ENCODE data around the gene HKDC1.

HKDC1 gene

GRCh38 chr10:69226919-69227450 is 6.9 kb downstream of the HKDC1 start:
- Histone ChIP-seq H3K27ac (ENCODE audit: low read depth, low read length) (no peak overlapping the region), H3K9me3 (ENCODE audit: control insufficient read depth in 1 of 2, low read length in 2 of 2) (no peaks in the 10 kb centered on the region)

GRCh38 chr10:69228151-69228550 is 8.0 kb downstream of the HKDC1 start:
- Histone ChIP-seq H3K27me3 (ENCODE audit: control insufficient read depth in 1 of 2, insufficient read depth in 2 of 2, low read length in 2 of 2) (no peaks in the 10 kb centered on the region), H3K9me3 (ENCODE audit: control insufficient read depth in 1 of 2, low read length in 2 of 2) (no peaks in the 10 kb centered on the region), H3K9ac (ENCODE audit: low read depth in 1 of 2, low read length in 2 of 2) (no peak overlapping the region), H3K4me3 (ENCODE audit: low read depth in 1 of 2, low read length in 2 of 2) (no peak overlapping the region), H3K36me3 (ENCODE audit: control insufficient read depth in 1 of 2, insufficient read depth in 2 of 2, low read length in 2 of 2) (peaks cover 3 to 26% of the 10 kb centered on the region in 2 donors), H3K27ac (ENCODE audit: low read depth, low read length) (no peak overlapping the region), H3K4me1 (ENCODE audit: control insufficient read depth in 1 of 2, insufficient read depth in 2 of 2, low read length in 2 of 2) (peaks cover 59 to 60% of the 10 kb centered on the region in 2 donors)

More at GRCh38 chr10:69226919-69227450, 6.9 kb downstream of the HKDC1 start:
- H3K9ac ChIP-seq (ENCODE audit: low read depth in 1 of 2, low read length in 2 of 2) = no peak overlapping the region
- H3K36me3 ChIP-seq (ENCODE audit: control insufficient read depth in 1 of 2, insufficient read depth in 2 of 2, low read length in 2 of 2) = peaks cover 3 to 25% of the 10 kb centered on the region in 2 donors
- H3K4me1 ChIP-seq (ENCODE audit: control insufficient read depth in 1 of 2, insufficient read depth in 2 of 2, low read length in 2 of 2) = peaks cover 50 to 62% of the 10 kb centered on the region in 2 donors
- H3K27me3 ChIP-seq (ENCODE audit: control insufficient read depth in 1 of 2, insufficient read depth in 2 of 2, low read length in 2 of 2) = no peaks in the 10 kb centered on the region
- H3K4me3 ChIP-seq (ENCODE audit: low read depth in 1 of 2, low read length in 2 of 2) = no peak overlapping the region

GRCh38 chr10:69229616-69229916 is 9.4 kb downstream of the HKDC1 start:
- Histone ChIP-seq H3K9me3 (ENCODE audit: control insufficient read depth in 1 of 2, low read length in 2 of 2) (no peaks in the 10 kb centered on the region), H3K4me3 (ENCODE audit: low read depth in 1 of 2, low read length in 2 of 2) (peak overlapping the region; percentile 48 to 52), H3K36me3 (ENCODE audit: control insufficient read depth in 1 of 2, insufficient read depth in 2 of 2, low read length in 2 of 2) (peaks cover 3 to 30% of the 10 kb centered on the region in 2 donors), H3K4me1 (ENCODE audit: control insufficient read depth in 1 of 2, insufficient read depth in 2 of 2, low read length in 2 of 2) (peaks cover 57 to 58% of the 10 kb centered on the region in 2 donors), H3K9ac (ENCODE audit: low read depth in 1 of 2, low read length in 2 of 2) (peak overlapping the region; percentile 20 to 46), H3K27ac (ENCODE audit: low read depth, low read length) (peak overlapping the region; percentile 65), H3K27me3 (ENCODE audit: control insufficient read depth in 1 of 2, insufficient read depth in 2 of 2, low read length in 2 of 2) (no peaks in the 10 kb centered on the region)

- H3K4me3 ChIP-seq (ENCODE audit: low read depth in 1 of 2, low read length in 2 of 2) = peak overlapping the region in 1 of 2 donors; percentile 48
- peaks cover 51 to 52% of the 10 kb centered on the region in 2 donors for H3K4me1 ChIP-seq (ENCODE audit: control insufficient read depth in 1 of 2, insufficient read depth in 2 of 2, low read length in 2 of 2)
- H3K27me3 ChIP-seq (ENCODE audit: control insufficient read depth in 1 of 2, insufficient read depth in 2 of 2, low read length in 2 of 2) = no peaks in the 10 kb centered on the region
- peak overlapping the region; percentile 20 to 46 for H3K9ac ChIP-seq (ENCODE audit: low read depth in 1 of 2, low read length in 2 of 2)
- no peaks in the 10 kb centered on the region for H3K9me3 ChIP-seq (ENCODE audit: control insufficient read depth in 1 of 2, low read length in 2 of 2)
- H3K27ac ChIP-seq (ENCODE audit: low read depth, low read length) = peak overlapping the region; percentile 34
- peaks cover 3 to 33% of the 10 kb centered on the region in 2 donors for H3K36me3 ChIP-seq (ENCODE audit: control insufficient read depth in 1 of 2, insufficient read depth in 2 of 2, low read length in 2 of 2)
Observed at GRCh38 chr10:69230128-69230527, 10.0 kb downstream of the HKDC1 start.

- H3K4me3 ChIP-seq (ENCODE audit: low read depth in 1 of 2, low read length in 2 of 2) = peak overlapping the region in 1 of 2 donors; percentile 5
- no peaks in the 10 kb centered on the region for H3K9me3 ChIP-seq (ENCODE audit: control insufficient read depth in 1 of 2, low read length in 2 of 2)
- H3K27ac ChIP-seq (ENCODE audit: low read depth, low read length) = no peak overlapping the region
- H3K36me3 ChIP-seq (ENCODE audit: control insufficient read depth in 1 of 2, insufficient read depth in 2 of 2, low read length in 2 of 2) = peaks cover 3 to 38% of the 10 kb centered on the region in 2 donors
- H3K9ac ChIP-seq (ENCODE audit: low read depth in 1 of 2, low read length in 2 of 2) = no peak overlapping the region
- no peaks in the 10 kb centered on the region for H3K27me3 ChIP-seq (ENCODE audit: control insufficient read depth in 1 of 2, insufficient read depth in 2 of 2, low read length in 2 of 2)
- H3K4me1 ChIP-seq (ENCODE audit: control insufficient read depth in 1 of 2, insufficient read depth in 2 of 2, low read length in 2 of 2) = peaks cover 36 to 41% of the 10 kb centered on the region in 2 donors
Observed at GRCh38 chr10:69232252-69232651, 12.1 kb downstream of the HKDC1 start.

GRCh38 chr10:69232736-69233480 is 12.8 kb downstream of the HKDC1 start:
- H3K4me1 ChIP-seq (ENCODE audit: control insufficient read depth in 1 of 2, insufficient read depth in 2 of 2, low read length in 2 of 2) = peaks cover 31 to 37% of the 10 kb centered on the region in 2 donors
- H3K9ac ChIP-seq (ENCODE audit: low read depth in 1 of 2, low read length in 2 of 2) = peak overlapping the region in 1 of 2 donors; percentile 4
- H3K27me3 ChIP-seq (ENCODE audit: control insufficient read depth in 1 of 2, insufficient read depth in 2 of 2, low read length in 2 of 2) = no peaks in the 10 kb centered on the region
- peak overlapping the region in 1 of 2 donors; percentile 5 for H3K4me3 ChIP-seq (ENCODE audit: low read depth in 1 of 2, low read length in 2 of 2)
- H3K27ac ChIP-seq (ENCODE audit: low read depth, low read length) = no peak overlapping the region
- no peaks in the 10 kb centered on the region for H3K9me3 ChIP-seq (ENCODE audit: control insufficient read depth in 1 of 2, low read length in 2 of 2)
- H3K36me3 ChIP-seq (ENCODE audit: control insufficient read depth in 1 of 2, insufficient read depth in 2 of 2, low read length in 2 of 2) = peaks cover 0 to 32% of the 10 kb centered on the region in 2 donors

GRCh38 chr10:69234447-69234846 is 14.3 kb downstream of the HKDC1 start:
- Histone ChIP-seq H3K27me3 (ENCODE audit: control insufficient read depth in 1 of 2, insufficient read depth in 2 of 2, low read length in 2 of 2) (no peaks in the 10 kb centered on the region), H3K4me3 (ENCODE audit: low read depth in 1 of 2, low read length in 2 of 2) (no peak overlapping the region), H3K36me3 (ENCODE audit: control insufficient read depth in 1 of 2, insufficient read depth in 2 of 2, low read length in 2 of 2) (peaks cover 3 to 40% of the 10 kb centered on the region in 2 donors), H3K27ac (ENCODE audit: low read depth, low read length) (no peak overlapping the region), H3K9me3 (ENCODE audit: control insufficient read depth in 1 of 2, low read length in 2 of 2) (no peaks in the 10 kb centered on the region), H3K9ac (ENCODE audit: low read depth in 1 of 2, low read length in 2 of 2) (no peak overlapping the region), H3K4me1 (ENCODE audit: control insufficient read depth in 1 of 2, insufficient read depth in 2 of 2, low read length in 2 of 2) (peaks cover 16 to 27% of the 10 kb centered on the region in 2 donors)

- H3K9ac ChIP-seq (ENCODE audit: low read depth in 1 of 2, low read length in 2 of 2) = no peak overlapping the region
- H3K9me3 ChIP-seq (ENCODE audit: control insufficient read depth in 1 of 2, low read length in 2 of 2) = no peaks in the 10 kb centered on the region
- H3K4me3 ChIP-seq (ENCODE audit: low read depth in 1 of 2, low read length in 2 of 2) = no peak overlapping the region
- H3K4me1 ChIP-seq (ENCODE audit: control insufficient read depth in 1 of 2, insufficient read depth in 2 of 2, low read length in 2 of 2) = peaks cover 4 to 10% of the 10 kb centered on the region in 2 donors
- H3K27me3 ChIP-seq (ENCODE audit: control insufficient read depth in 1 of 2, insufficient read depth in 2 of 2, low read length in 2 of 2) = no peaks in the 10 kb centered on the region
- no peak overlapping the region for H3K27ac ChIP-seq (ENCODE audit: low read depth, low read length)
- H3K36me3 ChIP-seq (ENCODE audit: control insufficient read depth in 1 of 2, insufficient read depth in 2 of 2, low read length in 2 of 2) = peaks cover 7 to 45% of the 10 kb centered on the region in 2 donors
Observed at GRCh38 chr10:69237528-69238159, 17.5 kb downstream of the HKDC1 start.

GRCh38 chr10:69239136-69239535 is 19.0 kb downstream of the HKDC1 start:
- Histone ChIP-seq H3K9ac (ENCODE audit: low read depth in 1 of 2, low read length in 2 of 2) (no peak overlapping the region), H3K36me3 (ENCODE audit: control insufficient read depth in 1 of 2, insufficient read depth in 2 of 2, low read length in 2 of 2) (peaks cover 11 to 55% of the 10 kb centered on the region in 2 donors), H3K27me3 (ENCODE audit: control insufficient read depth in 1 of 2, insufficient read depth in 2 of 2, low read length in 2 of 2) (no peaks in the 10 kb centered on the region), H3K4me3 (ENCODE audit: low read depth in 1 of 2, low read length in 2 of 2) (no peak overlapping the region), H3K9me3 (ENCODE audit: control insufficient read depth in 1 of 2, low read length in 2 of 2) (no peaks in the 10 kb centered on the region), H3K4me1 (ENCODE audit: control insufficient read depth in 1 of 2, insufficient read depth in 2 of 2, low read length in 2 of 2) (peaks cover 0 to 4% of the 10 kb centered on the region in 2 donors), H3K27ac (ENCODE audit: low read depth, low read length) (no peak overlapping the region)

GRCh38 chr10:69239816-69240434 is 19.8 kb downstream of the HKDC1 start:
- Histone ChIP-seq H3K9ac (ENCODE audit: low read depth in 1 of 2, low read length in 2 of 2) (no peak overlapping the region), H3K4me3 (ENCODE audit: low read depth in 1 of 2, low read length in 2 of 2) (no peak overlapping the region), H3K27ac (ENCODE audit: low read depth, low read length) (no peak overlapping the region), H3K4me1 (ENCODE audit: control insufficient read depth in 1 of 2, insufficient read depth in 2 of 2, low read length in 2 of 2) (peaks cover 0 to 4% of the 10 kb centered on the region in 2 donors), H3K27me3 (ENCODE audit: control insufficient read depth in 1 of 2, insufficient read depth in 2 of 2, low read length in 2 of 2) (no peaks in the 10 kb centered on the region), H3K36me3 (ENCODE audit: control insufficient read depth in 1 of 2, insufficient read depth in 2 of 2, low read length in 2 of 2) (peaks cover 11 to 51% of the 10 kb centered on the region in 2 donors), H3K9me3 (ENCODE audit: control insufficient read depth in 1 of 2, low read length in 2 of 2) (no peaks in the 10 kb centered on the region)
